ENCODE measurements around the gene RRAGC. TPM values are rescaled to one million over a fixed set of nuclear protein-coding genes. Genes with fewer than 3 reads are reported as not detected.
"Not testable (repeated sequence)": the region's sequence is repeated elsewhere in the genome, so short reads cannot be mapped to it uniquely, and the experiment has no call there.

RRAGC gene
- total RNA-seq, 1 donor from 2014 or later = 11.4 TPM

- no peaks in the 10 kb centered on the region for H3K4me1 Mint-ChIP-seq
- no peaks in the 10 kb centered on the region for H3K27me3 Mint-ChIP-seq (ENCODE audit: insufficient read depth, low read depth)
- Histone ChIP-seq H3K9ac (no peak overlapping the region), H3K27me3 (no peaks in the 10 kb centered on the region), H3K4me3 (no peak overlapping the region), H3K4me1 (no peaks in the 10 kb centered on the region), H4K20me1 (ENCODE audit: low read depth) (no peaks in the 10 kb centered on the region), H2AFZ (replicated peaks) (no peak overlapping the region), H3K36me3 (peaks cover 28% of the 10 kb centered on the region), H3K27ac (no peak overlapping the region), H3K4me2 (no peak overlapping the region), H3K79me2 (ENCODE audit: low read depth) (no peaks in the 10 kb centered on the region), H3F3A (ENCODE audit: low read depth) (peaks cover 3% of the 10 kb centered on the region), H3K9me3 (ENCODE audit: low read depth) (no peaks in the 10 kb centered on the region)
- DNase-seq (ENCODE audit: low spot score) = no peak
- no peak overlapping the region for H3K27ac Mint-ChIP-seq
- H3K36me3 Mint-ChIP-seq = peaks cover 8% of the 10 kb centered on the region
- TF ChIP-seq EZH2phosphoT487 (IDR thresholded peaks at IDR 0.05) (no peak), CTCF (IDR thresholded peaks at IDR 0.05) (no peak), EZH2 (IDR thresholded peaks at IDR 0.05) (no peak)
- no peaks in the 10 kb centered on the region for H3K9me3 Mint-ChIP-seq
- H3K4me3 Mint-ChIP-seq = no peak overlapping the region
These were observed 11.5 kb downstream of the RRAGC start for GRCh38 chr1:38848071-38848470.

- Histone ChIP-seq H3K4me2 (no peak overlapping the region), H3K4me3 (no peak overlapping the region), H3K36me3 (peaks cover 11% of the 10 kb centered on the region), H3K9ac (no peak overlapping the region), H4K20me1 (ENCODE audit: low read depth) (no peaks in the 10 kb centered on the region), H3F3A (ENCODE audit: low read depth) (no peaks in the 10 kb centered on the region), H3K4me1 (no peaks in the 10 kb centered on the region), H3K79me2 (ENCODE audit: low read depth) (no peaks in the 10 kb centered on the region), H2AFZ (replicated peaks) (no peak overlapping the region), H3K27ac (no peak overlapping the region), H3K27me3 (no peaks in the 10 kb centered on the region), H3K9me3 (ENCODE audit: low read depth) (no peaks in the 10 kb centered on the region)
- Mint-ChIP-seq H3K36me3 (peaks cover 10% of the 10 kb centered on the region), H3K27me3 (ENCODE audit: insufficient read depth, low read depth) (no peaks in the 10 kb centered on the region), H3K4me1 (no peaks in the 10 kb centered on the region), H3K9me3 (no peaks in the 10 kb centered on the region), H3K27ac (no peak overlapping the region), H3K4me3 (no peak overlapping the region)
- no peak for DNase-seq (ENCODE audit: low spot score)
- TF ChIP-seq CTCF (IDR thresholded peaks at IDR 0.05) = no peak
- TF ChIP-seq EZH2phosphoT487 (IDR thresholded peaks at IDR 0.05) = no peak
- TF ChIP-seq EZH2 (IDR thresholded peaks at IDR 0.05) = no peak
These were observed 13.4 kb downstream of the RRAGC start for GRCh38 chr1:38846210-38846609.

GRCh38 chr1:38845088-38845487 is 14.5 kb downstream of the RRAGC start:
- H3K27ac Mint-ChIP-seq; H4K20me1 ChIP-seq (ENCODE audit: low read depth); H3K4me3 Mint-ChIP-seq; H3K9me3 Mint-ChIP-seq; H3K27me3 ChIP-seq; H3F3A ChIP-seq (ENCODE audit: low read depth); DNase-seq (ENCODE audit: low spot score); H3K4me2 ChIP-seq; H3K9me3 ChIP-seq (ENCODE audit: low read depth); H3K79me2 ChIP-seq (ENCODE audit: low read depth); H3K4me1 ChIP-seq; H2AFZ ChIP-seq (replicated peaks); H3K9ac ChIP-seq; H3K36me3 Mint-ChIP-seq; H3K4me3 ChIP-seq; H3K36me3 ChIP-seq; H3K27ac ChIP-seq; H3K4me1 Mint-ChIP-seq; H3K27me3 Mint-ChIP-seq (ENCODE audit: insufficient read depth, low read depth): not testable (repeated sequence)

- Histone ChIP-seq H3K4me2 (no peak overlapping the region), H3K27ac (no peak overlapping the region), H3F3A (ENCODE audit: low read depth) (peaks cover 7% of the 10 kb centered on the region), H4K20me1 (ENCODE audit: low read depth) (no peaks in the 10 kb centered on the region), H3K36me3 (peaks cover 4% of the 10 kb centered on the region), H3K79me2 (ENCODE audit: low read depth) (no peaks in the 10 kb centered on the region), H2AFZ (replicated peaks) (no peak overlapping the region), H3K9ac (no peak overlapping the region), H3K27me3 (no peaks in the 10 kb centered on the region), H3K4me1 (no peaks in the 10 kb centered on the region), H3K4me3 (no peak overlapping the region), H3K9me3 (ENCODE audit: low read depth) (no peaks in the 10 kb centered on the region)
- Mint-ChIP-seq H3K27ac (no peak overlapping the region), H3K4me3 (no peak overlapping the region), H3K9me3 (no peaks in the 10 kb centered on the region), H3K27me3 (ENCODE audit: insufficient read depth, low read depth) (no peaks in the 10 kb centered on the region), H3K36me3 (peaks cover 12% of the 10 kb centered on the region), H3K4me1 (no peaks in the 10 kb centered on the region)
- TF ChIP-seq EZH2phosphoT487 (IDR thresholded peaks at IDR 0.05) = no peak
- no peak for TF ChIP-seq EZH2 (IDR thresholded peaks at IDR 0.05)
- TF ChIP-seq CTCF (IDR thresholded peaks at IDR 0.05) = no peak
- no peak for DNase-seq (ENCODE audit: low spot score)
These were observed 19.3 kb downstream of the RRAGC start for GRCh38 chr1:38840281-38840680.
